A549 treated with RU486 at 1 μM for 4 hours (cell line): Measurements from ENCODE around the gene CAND1. TPM values are rescaled to one million over a fixed set of nuclear protein-coding genes. Genes with fewer than 3 reads are reported as not detected.

Experiments
- total RNA-seq: library from RNA; stranded (reverse); fragments of 200-300 nt; extraction: Qiagen RNA extraction; gene quantifications from 5 replicates; pipeline ENCODE4 v1.2.3, GENCODE V29; 2022; ENCODE audit warnings: low read depth

The CAND1 gene
- 46.5 to 96.1 TPM (median 90.0 TPM) in 5 replicates for total RNA-seq

DNA sequence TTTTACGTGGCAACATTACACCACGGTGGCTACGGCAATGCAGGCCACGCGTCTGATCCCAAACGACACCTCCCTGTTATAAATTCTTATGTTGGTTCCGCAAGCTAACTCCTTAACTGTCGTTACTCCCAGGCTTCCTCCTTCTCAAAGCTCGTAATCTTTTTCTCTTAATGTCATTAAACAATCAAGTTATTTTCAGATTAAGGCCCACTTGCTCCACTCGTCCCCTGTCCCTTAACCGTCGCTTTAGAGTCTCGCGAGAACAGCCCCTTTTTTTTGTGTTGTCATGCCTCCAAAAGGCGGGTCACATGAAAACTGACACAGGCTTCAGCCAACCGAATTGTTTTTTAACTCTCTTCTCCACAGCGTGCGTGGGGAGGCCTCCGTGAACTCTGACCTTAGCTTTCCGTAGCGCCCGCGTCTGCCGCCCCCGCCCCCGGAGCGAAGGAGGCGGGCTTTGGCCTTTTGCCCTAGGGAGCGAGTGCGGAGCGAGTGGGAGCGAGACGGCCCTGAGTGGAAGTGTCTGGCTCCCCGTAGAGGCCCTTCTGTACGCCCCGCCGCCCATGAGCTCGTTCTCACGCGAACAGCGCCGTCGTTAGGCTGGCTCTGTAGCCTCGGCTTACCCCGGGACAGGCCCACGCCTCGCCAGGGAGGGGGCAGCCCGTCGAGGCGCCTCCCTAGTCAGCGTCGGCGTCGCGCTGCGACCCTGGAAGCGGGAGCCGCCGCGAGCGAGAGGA is at the start of gene CAND1:
CAND1 (plus strand) TSS at position 463 of the 737 bp plus-strand sequence. CDS start 360 bp downstream, outside the sequence.

